HG02571 (cell line): Measurements from ENCODE around the gene GRHL3.

ENCODE experiments used
- ATAC-seq: cut with Tn5 transposase; IDR thresholded peaks from one replicate; pipeline ENCODE4 v1.9.1; 2021; ENCODE audit warnings: mild to moderate bottlenecking, moderate library complexity; ENCODE audit not compliant: unreplicated experiment

GRHL3 gene

DNA sequence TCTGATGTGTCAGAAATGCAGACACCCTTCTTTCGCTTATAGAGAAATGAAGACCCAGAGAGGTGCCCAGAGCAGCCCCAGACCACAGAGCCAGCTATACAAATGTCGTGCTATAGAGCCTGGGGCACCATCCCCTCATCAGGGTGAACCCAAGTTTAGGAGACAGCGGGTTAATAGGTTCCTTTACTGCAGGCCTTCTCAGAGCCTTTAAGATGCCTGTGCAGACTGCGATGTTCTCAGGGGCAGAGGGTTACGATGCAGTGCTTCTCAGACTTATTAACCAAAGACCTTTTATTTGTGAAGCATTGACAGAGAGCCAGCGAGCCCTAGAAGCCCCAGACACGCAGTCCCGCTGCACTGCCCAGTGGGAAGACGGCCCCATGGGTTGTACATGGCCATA lies 47.5 kb downstream of the GRHL3 start:
- ATAC-seq, result no peak

- no peak for ATAC-seq
Measured at GRCh38 chr1:24369199-24369598, 50.0 kb downstream of the GRHL3 start.

GRCh38 chr1:24369801-24370200 lies 50.6 kb downstream of the GRHL3 start:
- ATAC-seq, result no peak

DNA sequence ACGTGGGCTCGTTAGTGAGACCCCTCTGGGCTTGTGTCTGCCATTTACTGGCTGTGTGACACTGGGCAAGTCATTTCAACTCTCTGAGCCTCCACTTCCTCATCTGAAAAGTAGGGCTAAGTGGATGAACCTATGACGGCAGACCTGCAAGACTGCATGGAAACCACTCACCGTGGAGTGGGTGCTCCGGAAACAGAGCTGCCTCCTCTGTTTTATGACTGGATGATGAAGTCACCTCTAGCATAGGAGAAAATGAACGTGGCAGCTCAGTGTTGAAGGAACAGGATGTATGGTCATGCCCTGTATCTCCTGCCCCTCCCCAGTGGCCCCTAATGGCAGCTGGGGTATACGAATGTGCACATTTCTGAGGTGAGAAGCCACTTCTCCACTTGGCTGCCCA lies 53.9 kb downstream of the GRHL3 start:
- ATAC-seq, result no peak

DNA sequence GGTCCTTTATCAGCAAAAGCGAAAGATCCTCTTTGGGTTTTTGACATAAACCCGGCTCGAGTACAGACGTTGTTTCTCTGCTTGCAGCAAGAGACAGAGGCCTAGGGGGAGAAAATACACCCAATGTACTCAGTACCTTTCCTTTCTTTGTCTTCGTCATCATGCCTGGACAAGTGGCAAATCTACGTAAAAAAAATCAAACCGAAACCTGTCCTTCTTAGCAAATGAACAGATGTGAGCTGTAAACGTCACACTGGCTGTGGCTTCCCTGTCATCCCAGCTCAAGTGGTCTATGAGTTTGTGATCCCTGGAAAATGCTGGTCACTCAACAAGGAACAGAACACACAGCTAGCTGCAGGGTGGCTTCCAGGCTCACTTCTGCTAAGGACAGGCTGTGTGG lies 54.6 kb downstream of the GRHL3 start:
- no peak for ATAC-seq

GRCh38 chr1:24374891-24375786 lies 56.0 kb downstream of the GRHL3 start:
- no peak for ATAC-seq

GRCh38 chr1:24379733-24380315 lies 60.7 kb downstream of the GRHL3 start:
- ATAC-seq, result no peak

DNA sequence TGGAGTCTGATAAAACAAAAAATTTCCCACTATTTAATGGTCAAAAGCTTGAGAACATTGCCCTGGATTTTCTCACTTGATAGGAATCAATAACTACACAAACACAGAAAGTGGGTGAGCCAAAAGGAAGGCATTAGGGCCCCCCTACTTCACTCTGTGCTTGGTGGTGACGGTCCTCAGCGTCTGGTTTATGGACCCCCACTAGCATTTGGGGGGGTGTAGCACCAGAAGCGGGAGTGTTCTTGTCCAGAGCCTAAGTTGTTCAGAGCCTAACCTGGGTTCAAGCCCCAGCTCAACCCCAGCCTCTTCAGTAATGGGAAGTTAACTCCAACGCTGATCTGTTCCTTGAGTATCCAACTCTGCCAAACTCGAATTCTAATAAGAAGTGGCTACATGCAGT lies 61.4 kb downstream of the GRHL3 start:
- ATAC-seq, result no peak

GRCh38 chr1:24381256-24381655 lies 62.1 kb downstream of the GRHL3 start:
- no peak for ATAC-seq

GRCh38 chr1:24382165-24382577 lies 63.0 kb downstream of the GRHL3 start:
- ATAC-seq, result no peak

GRCh38 chr1:24383381-24383940 lies 64.3 kb downstream of the GRHL3 start:
- no peak for ATAC-seq

- ATAC-seq, result no peak
Measured at GRCh38 chr1:24384251-24385090, 65.3 kb downstream of the GRHL3 start.

DNA sequence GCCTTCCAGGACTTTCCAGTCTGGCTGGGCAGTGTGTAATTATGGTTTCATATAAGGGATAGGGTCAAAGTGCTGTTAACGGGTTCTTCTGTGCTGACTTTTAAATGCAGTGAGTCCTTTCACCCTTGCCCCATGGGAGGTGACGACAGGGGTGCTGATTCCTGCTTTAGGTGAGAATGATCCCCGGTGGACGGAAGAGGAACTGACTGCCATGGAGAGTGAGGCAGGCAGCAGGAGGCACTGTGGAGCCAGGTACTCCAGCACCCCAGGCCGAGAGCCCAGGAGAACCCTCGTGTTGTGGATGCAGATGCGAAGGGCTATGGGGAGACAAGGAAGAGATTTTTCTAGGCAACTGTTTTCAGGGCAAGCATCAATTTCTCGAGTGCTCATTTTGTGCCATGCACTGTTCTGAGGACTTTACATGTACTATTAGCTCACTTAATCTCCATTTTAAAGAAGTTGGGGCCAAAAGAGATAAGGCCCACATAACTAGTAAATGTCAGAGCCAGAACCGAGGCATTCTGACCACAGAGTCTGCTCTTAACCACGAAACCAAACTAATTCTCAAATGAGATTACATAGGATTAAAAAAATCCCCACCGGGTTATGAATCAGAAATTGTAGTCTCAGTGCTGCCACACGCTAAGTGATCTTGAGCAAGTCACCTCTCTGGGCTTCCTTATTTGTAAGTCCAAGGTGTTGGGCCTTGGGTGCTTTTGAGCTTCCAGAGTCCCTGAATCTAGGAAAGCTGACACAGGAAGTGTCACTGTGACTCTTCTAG lies 66.2 kb downstream of the GRHL3 start:
- no peak for ATAC-seq

DNA sequence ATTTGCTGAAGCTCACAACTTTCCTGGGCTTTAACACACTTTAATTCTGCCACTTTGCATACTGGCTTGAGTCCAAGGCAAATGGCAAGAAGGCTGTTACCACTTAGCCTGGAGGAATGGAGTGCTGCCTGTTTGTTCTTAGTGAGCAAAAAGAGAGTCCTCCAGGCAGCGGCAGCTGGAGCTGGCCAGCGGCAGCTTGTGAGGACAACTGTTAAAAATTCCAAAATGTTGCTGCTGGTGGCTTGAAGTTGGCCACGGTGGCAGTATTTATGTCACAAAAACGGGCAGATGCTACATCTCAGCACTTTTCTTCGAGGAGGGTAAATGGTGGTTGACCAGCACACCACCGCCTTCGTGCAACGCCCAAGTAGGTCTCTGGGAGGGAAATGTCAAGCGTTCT lies 67.1 kb downstream of the GRHL3 start:
- no peak for ATAC-seq

DNA sequence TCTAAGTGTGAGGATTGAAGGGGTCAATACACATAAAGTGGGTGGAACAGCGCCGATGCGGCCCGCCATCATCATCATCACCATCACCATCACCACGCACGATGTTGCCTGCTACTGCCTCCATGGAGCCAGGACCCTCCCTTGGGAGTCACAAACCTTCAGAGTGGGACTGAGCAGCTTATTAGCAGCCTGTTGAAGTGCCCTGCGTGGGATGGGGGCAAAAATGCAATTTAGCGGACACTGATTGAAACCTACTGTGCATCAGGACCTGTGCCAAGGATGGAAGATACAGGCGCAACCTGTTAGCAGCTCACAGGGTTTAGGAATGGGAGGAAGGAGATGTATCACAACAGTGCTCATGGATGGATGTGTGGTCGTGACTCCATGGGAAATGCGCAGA lies 67.8 kb downstream of the GRHL3 start:
- ATAC-seq, result no peak

DNA sequence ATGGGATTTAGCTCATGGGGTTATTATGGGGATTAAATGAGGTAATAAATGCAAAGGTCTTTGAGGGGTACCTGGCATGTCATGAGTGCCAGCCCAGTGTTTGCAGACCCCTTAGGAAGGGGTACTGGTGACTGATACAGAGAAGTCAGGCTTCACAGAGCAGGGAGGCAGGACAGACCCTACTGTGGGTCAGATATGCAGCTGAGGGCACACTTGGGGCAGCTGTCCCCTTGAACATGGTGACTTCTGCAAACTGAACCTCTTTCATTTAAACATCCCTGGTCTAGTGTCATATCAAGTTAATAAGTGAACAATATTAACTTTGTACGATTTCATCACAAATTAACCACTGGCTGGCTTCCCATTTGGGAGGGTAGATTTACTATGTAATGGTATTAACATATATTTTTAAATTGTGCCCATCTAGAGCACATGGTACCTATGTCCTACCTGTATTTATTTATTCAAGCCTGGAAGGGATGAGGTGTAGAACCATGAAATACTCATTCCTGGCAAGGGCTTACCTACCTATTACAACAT lies 68.5 kb downstream of the GRHL3 start:
- no peak for ATAC-seq

GRCh38 chr1:24388331-24388885 lies 69.3 kb downstream of the GRHL3 start:
- ATAC-seq, result no peak

DNA sequence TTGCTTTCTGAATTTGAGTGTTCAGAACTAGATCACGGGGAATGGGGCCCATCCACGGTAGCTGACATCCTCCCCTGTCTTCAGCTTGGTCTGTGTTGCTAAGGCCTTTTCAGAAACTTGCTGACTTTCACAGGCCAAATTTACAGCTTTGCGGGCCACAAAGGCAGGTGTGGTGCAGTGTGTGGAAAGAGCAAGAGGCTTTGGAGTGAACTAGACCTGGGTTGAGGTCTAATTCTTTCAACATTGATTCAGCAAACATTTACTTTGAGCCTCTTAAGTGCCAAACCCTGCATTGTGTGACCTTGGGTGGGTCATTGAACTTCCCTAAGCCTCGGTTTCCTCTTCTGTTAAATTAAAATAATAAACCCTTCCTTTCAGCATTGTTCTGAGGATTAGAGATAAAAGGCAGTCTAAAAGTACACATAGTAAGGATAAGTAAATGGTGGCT lies 70.1 kb downstream of the GRHL3 start:
- no peak for ATAC-seq

DNA sequence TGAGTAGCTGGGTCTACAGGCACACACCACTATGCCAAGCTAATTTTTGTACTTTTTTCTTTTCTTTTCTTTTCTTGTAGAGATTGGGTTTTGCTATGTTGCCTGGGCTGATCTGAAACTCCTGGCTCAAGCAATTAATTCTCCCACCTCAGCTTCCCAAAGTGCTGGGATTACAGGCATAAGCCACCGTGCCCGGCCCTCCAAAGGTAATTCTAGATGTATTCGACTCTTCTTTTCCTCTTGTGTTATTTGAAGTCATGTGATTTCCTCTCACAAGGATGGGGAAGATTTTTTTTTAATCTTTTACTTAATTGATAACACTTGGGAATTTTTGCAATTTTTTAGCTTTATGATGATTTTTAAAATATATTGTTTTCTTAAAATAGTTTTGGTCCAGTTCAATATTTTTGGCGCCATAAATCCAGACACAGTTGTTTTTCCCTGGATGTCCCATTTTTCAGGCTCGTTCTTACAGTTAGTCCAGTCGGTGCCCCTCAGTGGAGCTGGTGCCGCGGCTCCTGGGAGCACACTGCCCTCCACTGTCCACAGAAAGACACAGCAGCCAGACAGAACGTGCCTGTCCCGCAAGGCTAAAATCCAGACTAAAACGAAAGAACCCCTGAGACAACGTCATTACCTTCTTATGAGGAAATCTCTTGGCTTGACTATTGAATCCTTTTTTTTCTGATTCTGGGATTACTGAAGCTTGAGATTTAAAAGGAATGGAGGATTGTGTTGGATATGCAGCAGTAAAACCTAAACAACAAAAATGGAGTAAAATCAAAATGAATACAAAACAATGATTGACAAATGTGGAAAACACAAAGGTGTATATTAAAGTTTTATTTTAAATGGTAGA lies 72.0 kb downstream of the GRHL3 start:
- no peak for ATAC-seq
